Renal cortical epithelial cell (primary cell): ENCODE measurements around the gene SLC9A8. TPM values are rescaled to one million over a fixed set of nuclear protein-coding genes. Genes with fewer than 3 reads are reported as not detected.
"Not testable (repeated sequence)": the region's sequence is repeated elsewhere in the genome, so short reads cannot be mapped to it uniquely, and the experiment has no call there.

ENCODE experiments used
- DNase-seq: peaks from one replicate; pipeline ENCODE4 v3.0.0-alpha.2; 2011; ENCODE audit warnings: low read depth
- total RNA-seq: library from RNA; depleted of rRNA; stranded (reverse); fragments of >200 nt; gene quantifications from 2 replicates; pipeline ENCODE4 v1.2.3, GENCODE V29; 2014

Gene SLC9A8
- total RNA-seq, 1 donor from 2014 or later = 10.3 TPM

GRCh38 chr20:49850463-49851230 lies 38.0 kb downstream of the SLC9A8 start:
- peak; percentile 42 for DNase-seq

- DNase-seq = no peak
These were observed 38.6 kb downstream of the SLC9A8 start for GRCh38 chr20:49851231-49851705.

DNA sequence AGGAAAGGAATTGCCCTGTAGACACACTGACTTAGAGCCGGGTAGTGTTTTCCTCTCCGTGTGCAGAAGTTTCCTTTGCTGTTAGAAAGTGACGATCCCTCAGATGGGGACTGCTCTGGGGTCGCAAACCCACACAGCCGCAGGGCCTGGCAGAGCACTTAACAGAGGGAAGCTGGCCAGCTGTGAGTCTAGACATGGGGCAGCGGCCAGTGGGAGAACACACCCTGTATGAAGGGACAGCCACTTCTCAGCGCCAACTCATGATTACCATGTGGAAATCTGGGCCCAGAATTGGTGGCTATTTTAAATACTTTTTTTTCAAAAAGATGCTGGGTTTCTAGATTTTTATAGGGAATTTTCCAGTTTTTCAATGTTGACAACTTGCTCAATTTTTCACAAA lies 39.4 kb downstream of the SLC9A8 start:
- no peak for DNase-seq

- no peak for DNase-seq
These were observed 40.0 kb downstream of the SLC9A8 start for GRCh38 chr20:49852522-49853080.

- peak; percentile 95 for DNase-seq
These were observed 41.0 kb downstream of the SLC9A8 start for GRCh38 chr20:49853640-49854039.

- DNase-seq = no peak
These were observed 41.7 kb downstream of the SLC9A8 start for GRCh38 chr20:49854190-49854875.

- DNase-seq = no peak
These were observed 44.3 kb downstream of the SLC9A8 start for GRCh38 chr20:49856904-49857303.

DNA sequence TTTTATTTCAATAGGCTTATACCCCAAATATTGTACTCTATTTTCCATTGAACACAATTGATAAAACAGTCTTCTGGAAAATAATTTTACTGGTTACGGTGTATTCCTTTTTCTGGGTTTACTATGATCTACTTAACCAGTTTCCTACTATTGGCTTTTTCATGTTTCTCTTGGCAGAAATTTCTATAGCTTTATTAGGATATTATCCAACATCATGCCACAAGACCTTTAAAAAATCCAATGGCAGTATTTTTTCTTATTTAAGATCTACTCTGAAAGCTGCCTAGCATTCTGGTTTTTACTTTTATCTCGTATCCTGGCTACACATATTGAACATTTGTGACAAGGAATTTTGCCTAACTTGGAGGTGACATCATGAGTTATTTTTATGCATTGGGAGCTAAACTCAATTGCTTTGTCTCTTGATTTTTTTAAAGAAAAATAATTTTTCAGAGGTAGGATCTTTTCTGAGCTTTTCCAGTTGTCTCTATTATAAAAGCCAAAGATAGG lies 45.5 kb downstream of the SLC9A8 start:
- DNase-seq = no peak

DNA sequence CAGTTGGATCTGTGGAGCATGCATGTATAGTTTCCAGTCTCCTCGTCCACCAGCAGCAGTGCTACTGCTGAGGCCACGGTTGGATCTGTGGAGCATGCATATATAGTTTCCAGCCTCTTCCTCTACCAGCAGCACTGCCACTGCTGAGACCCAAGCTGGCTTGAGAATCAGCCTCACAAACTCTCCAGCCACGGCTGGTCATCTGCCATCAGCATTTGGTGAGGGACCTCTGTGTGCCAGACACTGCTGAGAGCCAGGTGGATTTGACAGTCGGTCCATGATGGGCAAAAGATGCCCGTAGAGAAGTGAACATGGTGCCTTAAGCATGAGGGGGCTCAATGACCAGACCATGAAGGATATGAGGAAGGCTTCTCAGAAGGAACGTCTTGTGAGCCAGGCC lies 46.4 kb downstream of the SLC9A8 start:
- DNase-seq = no peak

DNA sequence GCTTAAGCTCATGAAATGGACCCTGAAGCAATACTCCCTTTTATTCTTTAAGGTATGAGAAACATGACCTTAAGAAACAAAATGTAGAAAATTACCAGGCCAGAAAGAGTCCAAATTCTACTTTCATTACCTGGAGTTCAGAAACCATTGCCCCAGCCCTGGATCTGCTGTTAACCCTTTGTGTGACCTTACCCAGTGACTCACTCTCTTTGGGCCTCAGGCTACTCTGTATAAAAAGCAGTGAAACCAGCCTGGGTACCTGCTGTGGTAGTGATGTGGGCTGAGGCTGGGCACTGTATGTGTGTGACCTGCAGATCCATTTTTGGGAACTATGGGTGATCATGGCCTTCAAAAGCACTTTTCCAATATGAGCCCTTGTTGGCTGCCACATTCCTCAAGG lies 47.2 kb downstream of the SLC9A8 start:
- DNase-seq = peak; percentile 70

- not testable (repeated sequence) for DNase-seq
These were observed 48.6 kb downstream of the SLC9A8 start for GRCh38 chr20:49861232-49861631.

DNA sequence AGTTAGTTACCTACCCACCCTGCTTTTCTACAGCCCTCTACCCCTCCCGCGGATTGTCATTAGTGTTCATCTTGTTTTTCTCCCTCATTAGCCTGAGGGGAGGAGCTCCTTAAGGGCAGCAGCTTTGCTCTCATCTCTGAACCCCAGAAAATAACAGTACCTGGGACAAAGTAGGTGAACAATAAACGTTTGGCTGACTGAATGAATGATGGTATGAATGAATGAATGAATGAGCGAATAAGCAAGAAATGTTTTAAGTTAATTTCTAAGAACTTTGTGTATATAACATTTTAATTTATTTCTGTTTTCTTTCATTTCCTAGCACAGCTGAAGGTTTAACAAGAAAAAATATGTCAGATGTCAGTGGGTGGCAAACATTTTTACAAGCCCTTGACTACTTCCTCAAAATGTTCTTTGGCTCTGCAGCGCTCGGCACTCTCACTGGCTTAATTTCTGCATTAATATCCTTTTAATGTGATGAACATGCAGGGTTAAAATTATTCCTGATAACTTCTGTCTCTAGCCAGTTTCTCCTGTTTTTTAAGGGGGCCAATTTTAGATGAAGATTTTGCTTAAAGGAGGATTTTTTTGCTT lies 50.1 kb downstream of the SLC9A8 start:
- DNase-seq = no peak

GRCh38 chr20:49863666-49864065 lies 51.0 kb downstream of the SLC9A8 start:
- DNase-seq = no peak

DNA sequence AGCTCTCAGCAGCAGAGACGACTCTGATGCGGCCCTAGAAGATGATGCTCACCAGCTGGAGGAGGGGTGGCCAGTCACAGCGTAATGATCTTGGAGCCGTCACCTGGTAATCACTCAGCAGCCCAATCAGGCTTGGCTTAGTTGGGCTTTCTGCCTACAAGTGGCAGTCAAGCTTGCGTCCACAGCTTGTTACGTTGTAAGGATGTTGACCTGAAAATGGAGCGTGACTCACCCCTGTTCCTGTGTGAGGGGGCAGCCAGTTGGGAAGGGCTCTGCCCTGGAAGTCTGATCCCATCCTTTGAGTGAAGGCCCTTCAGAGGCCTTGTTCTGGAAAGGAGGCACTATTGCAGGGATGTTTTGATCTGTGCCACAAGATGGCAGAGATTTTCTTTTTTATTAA lies 52.9 kb downstream of the SLC9A8 start:
- DNase-seq = no peak

DNA sequence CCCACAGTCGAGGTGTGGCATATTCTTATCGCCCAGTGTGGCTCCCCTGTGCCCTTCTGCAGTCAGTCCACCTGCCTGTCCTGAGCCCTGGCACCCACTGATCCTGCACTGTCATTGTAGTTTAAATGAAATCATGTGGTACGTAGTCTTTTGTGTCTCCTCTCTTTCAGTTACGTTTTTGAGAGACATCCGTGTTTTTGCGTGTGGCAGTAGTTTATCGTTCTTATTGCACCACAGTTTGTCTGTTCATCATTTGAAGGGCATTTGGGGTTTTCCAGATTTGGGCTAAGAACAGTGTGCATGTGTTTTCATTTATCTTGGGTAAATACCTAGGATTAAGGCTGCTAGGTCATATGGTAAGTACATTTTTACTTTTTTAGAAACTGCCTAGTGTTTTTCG lies 53.4 kb downstream of the SLC9A8 start:
- no peak for DNase-seq

- DNase-seq = no peak
These were observed 55.0 kb downstream of the SLC9A8 start for GRCh38 chr20:49867453-49868215.

DNA sequence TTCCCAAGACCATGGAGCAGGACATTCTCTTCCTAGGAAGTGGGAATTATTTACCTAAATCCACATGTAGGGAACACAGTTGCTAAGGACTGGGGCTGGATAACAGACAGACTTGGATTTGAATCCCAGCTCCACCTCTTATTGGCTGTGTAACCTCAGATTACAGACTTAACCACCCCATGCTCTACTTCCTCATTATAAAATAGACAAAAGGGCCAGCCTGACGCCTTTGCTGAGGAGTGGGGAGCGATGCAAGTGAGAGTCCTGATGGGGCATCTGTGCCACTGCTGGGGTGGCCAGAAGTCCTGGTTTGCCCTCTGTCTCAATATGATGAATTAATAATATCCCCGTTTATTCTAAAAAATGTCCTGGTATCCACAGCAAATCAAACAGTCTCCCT lies 55.9 kb downstream of the SLC9A8 start:
- no peak for DNase-seq

GRCh38 chr20:49868964-49869363 lies 56.3 kb downstream of the SLC9A8 start:
- DNase-seq = no peak

GRCh38 chr20:49870261-49870660 lies 57.6 kb downstream of the SLC9A8 start:
- DNase-seq = no peak

DNA sequence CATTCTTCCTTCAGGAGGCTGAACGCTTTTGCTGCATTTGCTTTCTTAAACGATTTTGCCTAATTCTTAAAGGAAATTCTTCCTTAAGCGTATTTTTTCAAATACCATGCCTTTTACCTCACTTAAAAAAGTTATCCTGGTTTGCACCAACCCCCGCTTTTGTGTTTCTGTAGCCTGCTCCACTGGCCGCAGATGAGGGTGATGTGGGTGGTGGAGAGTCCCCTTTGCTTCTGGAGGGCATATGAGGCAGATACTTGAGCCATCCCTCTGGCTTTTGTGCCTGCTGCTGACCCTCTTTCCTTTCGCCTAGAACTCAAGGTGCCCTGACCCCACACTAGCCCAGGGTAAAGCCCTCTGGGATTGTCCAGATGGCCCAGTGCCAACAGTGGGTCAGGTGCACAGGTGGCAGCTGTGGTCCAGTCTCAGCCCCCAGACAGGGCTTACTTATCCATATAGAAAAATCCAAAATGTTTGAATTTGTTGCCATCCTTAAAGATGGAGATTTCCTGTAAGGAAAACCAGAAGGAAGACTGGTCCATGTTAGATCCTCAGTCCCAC lies 58.8 kb downstream of the SLC9A8 start:
- no peak for DNase-seq

- DNase-seq = no peak
These were observed 59.4 kb downstream of the SLC9A8 start for GRCh38 chr20:49872056-49872455.
